ENCODE data around the gene STAT2.
"Not testable (repeated sequence)": the region's sequence is repeated elsewhere in the genome, so short reads cannot be mapped to it uniquely, and the experiment has no call there.

The STAT2 gene

DNA sequence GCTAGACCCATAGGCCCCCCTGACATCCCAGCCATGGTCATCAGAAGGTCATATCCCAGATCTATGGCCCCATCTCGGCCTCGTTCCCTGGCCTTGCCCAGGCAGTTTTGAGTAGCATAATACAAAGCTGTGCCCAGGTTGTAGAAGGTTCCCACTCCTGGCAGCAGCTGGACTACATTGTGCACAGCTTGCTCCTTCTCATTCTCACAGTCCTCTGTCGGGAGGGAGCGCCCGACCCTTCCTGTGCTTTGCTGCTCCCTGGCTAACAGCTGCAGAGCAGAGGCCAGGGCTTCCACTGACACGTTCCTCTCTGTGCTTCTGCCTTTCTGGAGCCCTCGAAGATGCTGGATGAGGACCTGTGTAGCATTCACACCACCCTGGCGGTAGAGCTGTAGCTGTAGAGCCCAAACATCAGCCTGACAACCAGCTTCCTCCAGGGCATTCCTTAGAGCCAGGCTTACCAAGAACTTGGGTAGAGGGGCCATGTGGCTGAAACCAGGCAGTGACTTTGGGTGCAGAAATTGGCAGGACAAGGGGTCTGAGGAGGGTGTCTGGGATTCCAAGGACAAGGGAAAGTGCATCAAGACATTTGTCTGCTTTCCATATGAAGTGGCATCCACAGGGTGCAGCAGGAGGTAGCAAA, 1.7 kb upstream of the STAT2 start:
- DNase-seq (ENCODE audit: low spot score): no peak

DNA sequence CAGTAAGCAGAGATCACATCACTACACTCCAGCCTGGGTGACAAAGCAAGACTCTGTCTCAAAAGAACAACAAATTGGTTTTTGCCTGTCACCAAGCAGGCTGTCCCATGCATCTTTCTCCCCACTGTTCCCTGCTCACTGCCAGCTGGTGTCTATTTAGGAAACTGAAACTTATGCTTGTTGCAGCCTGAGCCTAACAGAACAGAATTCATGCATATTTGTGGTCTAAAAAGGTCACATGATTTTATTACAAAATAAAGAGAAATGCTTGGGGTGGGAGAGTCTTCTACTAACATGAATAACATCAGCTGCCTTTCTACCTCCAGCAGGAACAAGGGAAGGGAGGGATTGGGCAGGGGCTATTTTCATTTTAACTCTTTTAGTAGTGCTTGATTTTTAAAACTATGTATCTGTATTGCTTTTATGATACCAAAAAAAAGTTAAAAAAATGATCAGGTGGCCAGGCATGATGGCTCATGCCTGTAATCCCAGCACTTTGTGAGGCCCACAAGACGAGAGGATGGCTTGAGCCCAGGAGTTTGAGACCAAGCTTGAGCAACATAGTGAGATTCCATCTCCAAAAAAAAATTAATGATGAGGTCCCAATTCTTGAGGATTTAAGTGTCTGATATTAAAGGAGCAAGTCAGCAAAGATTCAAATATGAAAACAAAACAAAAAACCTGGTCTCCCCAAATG, 923 bp downstream of the STAT2 start:
- DNase-seq (ENCODE audit: low spot score): no peak

DNA sequence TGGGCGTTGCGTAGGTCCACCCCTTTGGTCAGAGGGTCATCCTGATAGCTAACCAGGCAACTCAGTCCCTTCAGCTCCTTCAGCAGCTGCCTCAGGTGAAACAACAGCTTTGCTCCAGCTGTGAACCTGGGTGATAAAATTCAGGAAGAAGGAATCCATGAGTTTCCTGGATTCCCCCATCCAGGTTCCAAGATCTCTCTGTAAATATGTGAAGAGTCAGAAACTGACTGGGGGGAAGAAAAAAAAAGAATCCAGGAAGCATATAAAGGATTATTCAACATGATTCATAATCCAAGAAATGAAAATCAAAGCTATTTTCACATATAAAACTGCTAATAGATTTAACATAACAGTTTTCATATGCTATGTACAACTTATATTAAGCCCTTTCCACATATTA, 8.6 kb downstream of the STAT2 start:
- no peak for DNase-seq (ENCODE audit: low spot score)

DNA sequence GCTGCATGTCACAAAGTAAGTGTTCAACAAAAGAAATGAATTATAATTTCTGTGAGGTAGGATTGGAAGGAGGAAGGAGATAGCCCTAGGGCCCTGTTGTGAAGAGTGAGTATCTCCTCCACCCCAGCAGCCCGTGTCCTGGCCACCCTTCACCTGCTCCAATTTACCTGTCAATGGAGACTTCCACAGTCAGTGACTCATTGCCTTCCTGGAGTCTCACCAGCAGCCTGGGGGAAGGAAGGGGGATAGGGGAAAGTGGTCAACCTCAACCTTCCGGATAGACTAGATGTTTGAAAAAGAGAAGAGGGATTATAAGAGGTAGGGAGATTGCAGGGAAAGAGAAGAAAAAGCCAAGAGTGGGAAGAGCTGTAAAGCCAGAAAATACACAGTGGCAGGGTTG, 9.2 kb downstream of the STAT2 start:
- no peak for DNase-seq (ENCODE audit: low spot score)

DNA sequence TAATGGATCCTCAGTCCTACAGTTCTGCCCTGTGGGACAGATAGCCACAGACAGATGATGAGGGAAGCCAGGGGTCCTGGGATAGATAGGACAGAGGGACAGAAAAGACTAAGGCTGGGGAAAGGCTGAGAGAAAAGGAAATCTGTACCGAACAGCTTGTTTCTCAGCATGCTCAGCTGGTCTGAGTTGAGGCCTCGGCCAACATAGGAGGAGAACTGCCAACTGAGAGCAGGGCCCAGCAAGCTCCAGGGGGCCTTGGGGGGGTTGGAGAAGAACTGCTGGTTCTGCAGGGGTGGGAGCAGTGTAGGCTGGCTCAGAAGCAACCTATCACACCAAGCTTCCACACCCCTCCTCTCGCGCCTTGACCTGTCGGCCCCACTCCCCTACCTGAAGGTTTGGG, 11.1 kb downstream of the STAT2 start:
- DNase-seq (ENCODE audit: low spot score): no peak

DNA sequence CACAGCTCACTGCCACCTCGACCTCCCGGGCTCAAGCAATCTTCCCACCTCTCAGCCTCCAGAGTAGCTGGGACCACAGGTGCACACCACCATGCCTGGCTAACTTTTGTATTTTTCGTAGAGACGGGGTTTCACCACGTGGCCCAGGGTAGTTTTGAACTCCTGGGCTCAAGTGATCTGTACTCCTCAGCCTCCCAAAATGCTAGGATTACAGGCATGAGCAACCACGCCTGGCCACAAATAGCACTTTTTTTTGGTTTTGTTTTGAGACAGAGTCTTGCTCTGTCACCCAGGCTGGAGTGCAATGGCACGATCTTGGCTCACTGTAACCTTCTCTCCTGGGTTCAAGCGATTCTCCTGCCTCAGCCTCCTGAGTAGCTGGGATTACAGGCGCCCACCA, 12.7 kb downstream of the STAT2 start:
- not testable (repeated sequence) for DNase-seq (ENCODE audit: low spot score)

DNA sequence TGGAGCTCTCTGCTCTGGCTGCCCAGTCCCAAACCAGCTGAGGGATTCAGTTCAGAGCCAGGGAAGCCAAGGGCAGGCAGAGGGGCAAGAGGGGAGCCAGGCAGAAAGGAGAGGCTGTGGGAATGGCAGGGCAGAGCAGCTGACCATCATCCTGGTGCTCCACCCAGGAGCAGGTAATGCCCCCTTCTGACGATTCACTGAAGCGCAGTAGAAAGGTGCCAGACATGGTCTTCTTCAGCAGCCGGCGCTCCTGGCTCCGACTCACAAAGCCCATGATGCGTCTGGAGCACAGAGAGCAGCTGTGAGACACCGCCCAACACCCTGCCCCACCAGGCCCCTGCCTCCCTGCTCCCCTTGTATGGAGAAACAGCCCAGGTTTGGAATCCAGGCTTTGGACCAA, 13.2 kb downstream of the STAT2 start:
- no peak for DNase-seq (ENCODE audit: low spot score)

DNA sequence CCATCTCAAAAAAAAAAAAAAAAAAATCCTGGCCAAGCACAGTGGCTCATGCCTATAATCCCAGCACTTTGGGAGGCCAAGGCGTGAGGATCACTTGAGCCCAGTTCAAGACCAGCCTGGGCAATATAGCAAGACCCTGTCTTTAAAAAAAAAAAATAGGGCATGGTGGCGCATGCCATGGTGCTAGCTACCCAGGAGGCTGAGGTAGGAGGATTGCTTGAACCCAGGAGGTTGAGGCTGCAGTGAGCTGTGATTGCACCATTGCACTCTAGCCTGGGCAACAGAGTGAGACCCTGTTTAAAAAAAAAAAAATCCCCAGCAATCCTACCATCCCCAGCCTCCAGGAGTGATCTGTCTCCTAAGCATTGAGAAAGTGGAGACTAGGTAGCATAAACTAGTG, 17.6 kb downstream of the STAT2 start:
- not testable (repeated sequence) for DNase-seq (ENCODE audit: low spot score)

DNA sequence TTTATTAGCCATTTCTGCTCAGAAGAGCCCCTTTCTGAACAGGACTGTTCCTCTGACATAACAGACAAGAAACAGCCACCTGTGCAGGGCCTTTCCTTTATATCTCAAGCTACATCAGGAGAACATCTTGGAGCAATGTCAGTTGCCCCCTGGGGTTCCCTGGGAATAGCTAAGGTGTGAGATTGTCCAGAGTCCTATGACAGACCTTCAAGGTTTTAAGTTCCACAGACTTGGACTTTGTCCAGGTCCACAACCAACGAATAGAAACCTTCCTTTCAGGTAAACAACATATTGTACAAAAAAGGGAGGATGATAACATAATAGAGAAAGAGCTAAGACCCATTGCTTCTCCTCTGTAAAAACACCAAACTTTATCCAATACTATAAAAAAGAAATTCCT, 18.3 kb downstream of the STAT2 start:
- DNase-seq (ENCODE audit: low spot score): no peak

DNA sequence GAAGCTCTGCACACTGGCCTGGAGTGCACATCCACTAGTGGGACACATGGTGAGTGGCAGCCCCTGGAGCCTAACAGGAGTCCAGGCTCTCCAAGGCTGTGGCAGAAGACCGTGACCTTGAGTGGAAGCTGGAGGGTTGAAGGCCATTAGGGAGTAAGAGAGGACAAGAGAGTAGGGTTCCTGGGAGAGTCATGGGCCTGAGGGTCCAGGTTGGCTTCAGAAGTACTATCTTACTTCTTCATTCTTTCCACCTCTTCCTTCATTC, 20.8 kb downstream of the STAT2 start:
- DNase-seq (ENCODE audit: low spot score): no peak

DNA sequence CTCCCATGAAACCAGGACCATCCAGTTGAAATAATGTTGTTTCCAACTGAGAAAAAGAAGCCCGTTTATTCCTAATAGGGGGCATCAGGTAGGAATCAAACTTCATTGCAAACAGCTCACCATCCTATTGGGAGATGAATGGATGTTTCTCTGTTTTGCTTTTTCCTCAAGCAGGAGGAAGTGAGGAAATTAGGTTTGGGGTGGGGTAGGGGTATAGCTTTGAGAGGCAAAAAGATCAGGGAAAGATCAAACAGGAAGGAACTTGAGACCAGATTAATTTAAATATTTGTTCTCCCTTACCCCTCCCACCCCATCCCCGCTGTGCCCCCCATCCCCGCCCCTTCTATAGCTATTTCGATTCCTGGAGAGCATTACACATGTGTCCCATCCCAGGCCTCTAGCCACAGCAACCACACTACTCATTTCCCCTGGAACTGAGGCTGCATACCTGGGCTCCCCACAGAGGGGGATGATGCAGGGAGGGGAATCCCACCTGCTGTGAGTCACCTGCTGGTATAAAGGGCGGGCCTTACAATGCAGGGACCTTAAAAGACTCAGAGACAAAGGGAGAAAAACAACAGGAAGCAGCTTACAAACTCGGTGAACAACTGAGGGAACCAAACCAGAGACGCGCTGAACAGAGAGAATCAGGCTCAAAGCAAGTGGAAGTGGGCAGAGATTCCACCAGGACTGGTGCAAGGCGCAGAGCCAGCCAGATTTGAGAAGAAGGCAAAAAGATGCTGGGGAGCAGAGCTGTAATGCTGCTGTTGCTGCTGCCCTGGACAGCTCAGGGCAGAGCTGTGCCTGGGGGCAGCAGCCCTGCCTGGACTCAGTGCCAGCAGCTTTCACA, 21.4 kb downstream of the STAT2 start, which contains the start of gene IL23A:
TSS of gene IL23A (plus strand) at position 577 of the 850 bp plus-strand sequence. CDS start at position 738, 161 bp downstream.
- no peak for DNase-seq (ENCODE audit: low spot score)

DNA sequence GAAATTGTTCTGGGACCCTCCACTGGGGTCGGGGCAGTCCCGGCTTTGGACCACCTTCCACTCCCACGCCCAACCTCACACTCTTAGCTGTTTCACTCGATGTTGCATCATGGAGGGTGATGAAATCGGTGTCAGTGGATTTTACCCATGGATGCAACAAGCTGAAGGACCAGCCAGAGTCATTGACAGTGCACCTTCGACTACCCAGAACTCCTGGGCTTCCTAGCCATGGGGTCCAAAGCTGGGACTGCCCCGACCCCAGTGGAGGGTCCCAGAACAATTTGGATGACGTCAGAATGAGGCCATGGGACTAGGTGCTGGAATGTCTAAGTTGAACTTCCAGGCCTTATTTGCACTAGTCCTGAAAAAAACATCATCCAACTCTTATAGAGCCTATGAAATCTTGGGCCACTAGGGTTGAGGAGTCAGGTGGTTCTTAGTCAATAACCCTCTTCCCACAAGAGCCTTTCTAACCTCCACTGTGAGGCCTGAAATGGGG, 22.1 kb downstream of the STAT2 start:
- DNase-seq (ENCODE audit: low spot score): no peak

DNA sequence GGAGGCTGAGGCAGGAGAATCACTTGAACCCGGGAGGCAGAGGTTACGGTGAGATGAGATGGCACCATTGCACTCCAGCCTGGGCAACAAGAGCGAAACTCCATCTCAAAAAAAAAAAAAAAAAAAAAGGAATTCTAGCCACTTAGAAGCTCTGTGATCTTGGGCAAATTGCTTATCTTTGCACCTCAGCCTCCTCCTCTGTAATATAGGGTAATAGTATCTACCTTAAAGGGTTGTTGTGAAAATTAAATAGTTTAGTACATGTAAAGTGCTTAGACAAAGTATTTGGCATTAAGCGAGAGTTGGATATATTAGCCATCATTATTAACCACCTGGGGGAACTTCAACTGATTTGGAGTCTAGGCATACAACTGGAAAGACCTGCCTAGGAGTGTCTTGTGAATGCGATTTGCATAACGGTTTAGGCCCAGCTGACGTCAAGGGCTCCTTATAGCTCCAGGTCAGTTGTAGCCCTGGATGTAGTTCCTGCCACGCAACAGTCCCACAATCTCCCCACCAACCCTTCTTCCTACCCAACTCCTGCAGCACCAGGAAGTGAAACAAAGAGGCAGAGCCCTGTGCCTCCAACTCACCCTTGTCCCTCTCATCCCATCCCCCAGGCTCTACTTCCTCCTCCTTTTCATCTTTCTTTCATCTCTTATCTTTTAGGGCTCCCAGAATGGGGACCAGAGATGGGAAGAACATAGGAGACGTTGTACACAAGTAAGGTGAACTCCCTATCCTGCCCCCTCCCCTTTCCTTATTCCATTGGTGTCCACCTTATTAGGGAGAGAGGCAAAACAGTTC, 23.3 kb downstream of the STAT2 start:
- DNase-seq (ENCODE audit: low spot score): no peak

DNA sequence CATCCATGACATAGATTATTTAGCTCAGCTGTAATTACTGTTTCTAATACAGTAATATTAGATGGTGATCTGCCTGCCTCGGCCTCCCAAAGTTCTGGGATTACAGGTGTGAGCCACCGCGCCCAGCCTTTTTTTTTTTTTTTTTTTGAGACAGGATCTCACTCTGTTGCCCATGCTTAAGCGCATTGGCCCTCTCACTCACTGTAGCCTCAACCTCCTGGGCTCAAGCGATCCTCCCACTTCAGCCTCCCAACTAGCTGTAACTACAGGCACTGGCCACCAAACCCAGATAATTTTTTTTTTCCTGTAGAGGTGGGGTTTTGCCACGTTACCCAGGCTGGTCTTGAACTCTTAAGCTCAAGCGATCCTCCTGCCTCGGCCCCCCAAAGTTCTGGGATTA, 24.4 kb downstream of the STAT2 start:
- DNase-seq (ENCODE audit: low spot score): not testable (repeated sequence)

DNA sequence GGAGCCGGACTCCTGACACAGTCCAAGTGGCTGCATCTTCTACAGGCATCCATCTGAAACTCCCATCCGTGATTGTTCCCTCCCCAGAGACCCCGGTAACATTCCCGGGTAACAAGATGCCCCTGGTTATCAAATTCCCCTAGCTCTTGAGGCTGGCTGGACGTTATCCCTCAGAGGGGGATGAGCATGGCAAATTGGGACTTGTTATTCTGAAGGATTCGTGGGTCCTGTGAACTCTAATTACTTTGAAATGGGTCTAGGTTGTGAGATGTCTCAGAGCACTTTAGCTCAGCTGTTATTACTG, 25.5 kb downstream of the STAT2 start:
- DNase-seq (ENCODE audit: low spot score): no peak

DNA sequence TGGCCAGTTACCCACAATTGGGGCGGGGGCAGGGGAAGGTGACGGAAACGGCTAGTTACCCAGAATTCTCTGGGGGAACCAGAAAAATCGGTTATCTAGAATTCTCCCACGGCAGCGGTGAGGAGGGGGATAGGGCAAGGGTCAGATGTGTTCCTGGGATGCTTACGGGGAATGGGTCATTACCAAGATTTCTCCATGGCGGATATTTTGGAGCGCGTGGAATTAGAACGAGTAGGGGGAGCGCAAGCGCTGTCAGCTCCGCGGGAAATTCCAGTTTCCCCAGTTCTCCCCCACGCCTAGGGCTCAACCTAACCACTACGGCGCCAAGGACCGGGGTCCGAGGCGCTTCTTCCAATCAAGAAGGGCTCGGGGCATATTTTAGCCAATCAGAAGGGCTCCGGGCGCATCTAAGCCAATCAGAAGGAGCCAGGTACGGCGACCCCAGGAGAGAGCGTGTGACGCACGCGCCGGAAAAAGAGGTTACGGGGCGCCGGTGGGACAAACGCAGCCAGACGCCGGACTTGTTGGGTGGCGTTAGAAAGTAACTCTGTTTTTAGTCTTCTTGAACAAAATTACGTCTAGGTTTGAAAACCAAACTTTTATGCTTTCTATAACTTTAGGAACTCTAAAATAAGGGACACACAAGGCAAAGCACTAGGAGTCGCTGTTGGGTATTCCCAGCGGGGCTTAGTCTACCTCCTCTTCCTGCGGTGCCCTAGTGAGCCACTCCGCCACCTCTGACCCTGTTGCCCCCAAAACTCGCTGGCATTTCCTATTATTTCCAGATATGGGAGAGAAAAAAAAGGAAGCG, 26.0 kb downstream of the STAT2 start, which contains the start of gene PAN2:
TSS of gene PAN2 (minus strand) at position 322 of the 811 bp plus-strand sequence. CDS start 906 bp downstream, outside the sequence.
- peak; percentile 98 for DNase-seq (ENCODE audit: low spot score)

DNA sequence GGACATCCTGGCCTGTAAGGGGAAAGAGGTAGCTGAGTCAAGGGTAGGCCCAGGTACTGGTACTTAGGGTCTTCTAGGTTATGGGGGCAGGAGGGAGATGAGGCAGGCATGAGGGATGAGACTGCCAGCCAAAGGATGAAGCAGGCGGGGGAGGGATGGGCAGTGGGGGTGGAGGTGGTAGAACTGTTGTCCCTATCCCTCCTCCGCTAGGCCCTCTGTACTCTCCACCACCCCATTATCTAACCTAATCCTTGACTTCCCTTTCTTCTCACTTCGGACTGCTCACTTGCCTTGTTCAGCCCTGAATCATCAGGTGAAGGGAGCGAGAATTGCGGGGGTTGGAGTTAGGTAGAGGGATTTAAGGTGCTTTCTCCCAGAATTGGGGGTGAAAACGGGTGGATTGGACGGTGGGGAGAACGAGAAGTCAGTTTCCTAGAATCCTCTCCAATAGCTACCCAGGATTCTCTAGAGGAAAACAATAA, 26.7 kb downstream of the STAT2 start:
- DNase-seq (ENCODE audit: low spot score): no peak

DNA sequence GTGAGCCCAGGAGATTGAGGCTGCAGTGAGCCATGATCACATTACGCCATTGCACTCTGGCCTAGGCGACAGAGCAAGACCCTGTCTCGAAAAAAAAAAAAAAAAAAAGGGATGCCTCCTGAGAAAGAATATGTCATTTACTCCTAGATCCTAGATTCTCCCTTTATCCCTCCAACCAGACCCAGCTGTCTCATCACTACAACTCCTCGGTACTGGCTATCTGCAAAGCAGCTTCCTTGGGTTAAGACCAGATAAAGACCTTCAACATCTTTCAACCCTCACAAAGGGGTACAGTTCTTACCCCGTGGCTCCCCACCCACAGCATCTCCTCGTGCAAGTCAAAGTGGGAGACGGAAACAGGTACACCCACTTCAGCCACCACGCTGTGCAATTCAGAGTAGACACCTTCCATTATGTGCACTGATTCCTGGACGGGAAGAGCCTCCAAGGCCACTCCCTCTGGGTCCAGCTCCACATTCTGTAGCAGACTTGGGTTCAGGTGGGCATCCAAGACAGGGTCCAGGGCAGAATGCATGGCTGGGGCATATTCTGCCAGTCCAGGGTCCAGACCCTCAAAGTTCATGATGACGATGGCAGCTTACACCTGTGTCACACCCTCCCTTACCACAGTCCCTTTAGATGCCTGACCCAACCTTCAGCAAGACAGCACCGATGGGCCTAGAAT, 27.3 kb downstream of the STAT2 start:
- no peak for DNase-seq (ENCODE audit: low spot score)

DNA sequence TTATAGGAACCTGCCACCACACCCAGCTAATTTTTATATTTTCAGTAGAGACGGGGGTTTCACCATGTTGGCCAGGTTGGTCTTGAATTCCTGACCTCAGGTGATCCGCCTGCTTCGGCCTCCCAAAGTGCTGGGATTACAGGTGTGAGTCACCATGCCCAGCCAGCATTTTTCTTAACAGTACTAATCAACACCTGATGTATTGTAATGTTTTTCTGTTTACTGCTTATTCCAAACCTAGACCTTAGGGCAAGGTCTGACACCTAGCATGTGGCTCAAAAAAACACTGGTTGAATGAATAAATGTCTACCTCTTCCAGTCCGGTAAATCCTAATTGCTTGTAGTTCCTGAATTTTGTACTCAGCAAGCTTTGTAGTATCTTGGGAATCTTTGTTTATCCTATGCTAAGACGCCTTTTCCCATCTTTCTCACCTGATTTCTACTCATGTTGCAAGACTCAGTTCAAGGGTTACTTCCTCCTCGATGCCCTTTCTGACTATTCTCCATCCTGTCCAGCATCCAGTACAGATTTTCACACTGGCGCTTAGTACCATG, 28.9 kb downstream of the STAT2 start:
- no peak for DNase-seq (ENCODE audit: low spot score)

DNA sequence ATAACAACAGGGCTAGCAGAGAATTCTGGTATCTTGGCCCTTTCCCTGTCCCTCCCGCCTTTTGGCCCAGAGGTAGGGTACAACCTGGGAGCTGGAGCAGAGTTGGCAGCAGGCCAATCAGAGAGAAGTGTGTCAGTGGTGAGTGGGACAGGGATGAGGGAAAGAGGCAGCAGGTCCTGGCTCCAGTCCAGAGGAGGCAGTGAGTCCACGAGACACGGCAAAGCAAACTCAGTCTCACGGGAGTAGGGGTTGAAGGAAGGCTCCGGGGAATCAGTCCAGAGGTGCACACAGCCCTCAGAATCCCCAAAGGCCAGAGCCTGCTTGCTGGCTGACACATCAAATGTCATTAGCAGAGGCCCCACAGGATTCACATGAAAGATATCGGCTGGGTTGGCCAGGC, 33.4 kb downstream of the STAT2 start:
- DNase-seq (ENCODE audit: low spot score): no peak

All from HuH-7.5 (cell line).